ENCODE measurements around the gene ATG13.
"Not testable (repeated sequence)": the region's sequence is repeated elsewhere in the genome, so short reads cannot be mapped to it uniquely, and the experiment has no call there.

Gene ATG13

GRCh38 chr11:46617134-46617971 is at the start of gene ATG13, which contains the start of gene HARBI1:
ATG13 (plus strand) TSS chr11:46617553; CDS start chr11:46644292, 26,739 bp downstream.
HARBI1 (minus strand) TSS chr11:46617227; CDS start chr11:46616237, 990 bp downstream.
- Mint-ChIP-seq H3K27me3 (no peaks in the 10 kb centered on the region), H3K9me3 (no peaks in the 10 kb centered on the region), H3K4me1 (peaks cover 24% of the 10 kb centered on the region), H3K4me3 (peak within 1 kb of the TSS; percentile 100), H3K27ac (peak within 1 kb of the TSS; percentile 100), H3K36me3 (peaks cover 10% of the 10 kb centered on the region)
- ATAC-seq (ENCODE audit: low read depth) (peak; percentile 91), DNase-seq (ENCODE audit: low spot score in 2 of 2) (peak; percentile 91 to 94)

GRCh38 chr11:46570790-46571398 is 46.5 kb upstream of the ATG13 start:
- no peak overlapping the region for H3K4me3 Mint-ChIP-seq
- ATAC-seq (ENCODE audit: low read depth) (no peak), DNase-seq (ENCODE audit: low spot score in 2 of 2) (no peak)
- H3K27ac Mint-ChIP-seq, result no peak overlapping the region
- no peaks in the 10 kb centered on the region for H3K9me3 Mint-ChIP-seq
- H3K27me3 Mint-ChIP-seq, result no peaks in the 10 kb centered on the region
- H3K4me1 Mint-ChIP-seq, result peaks cover 8% of the 10 kb centered on the region
- H3K36me3 Mint-ChIP-seq, result peaks cover 5% of the 10 kb centered on the region

- ATAC-seq (ENCODE audit: low read depth) (peak; percentile 29), DNase-seq (ENCODE audit: low spot score in 2 of 2) (no peak)
- H3K9me3 Mint-ChIP-seq, result peaks cover 3% of the 10 kb centered on the region
- peaks cover 16% of the 10 kb centered on the region for H3K4me1 Mint-ChIP-seq
- H3K27me3 Mint-ChIP-seq, result no peaks in the 10 kb centered on the region
- H3K27ac Mint-ChIP-seq, result no peak overlapping the region
- H3K36me3 Mint-ChIP-seq, result peaks cover 13% of the 10 kb centered on the region
- no peak overlapping the region for H3K4me3 Mint-ChIP-seq
Observed at GRCh38 chr11:46574656-46575055, 42.7 kb upstream of the ATG13 start.

DNA sequence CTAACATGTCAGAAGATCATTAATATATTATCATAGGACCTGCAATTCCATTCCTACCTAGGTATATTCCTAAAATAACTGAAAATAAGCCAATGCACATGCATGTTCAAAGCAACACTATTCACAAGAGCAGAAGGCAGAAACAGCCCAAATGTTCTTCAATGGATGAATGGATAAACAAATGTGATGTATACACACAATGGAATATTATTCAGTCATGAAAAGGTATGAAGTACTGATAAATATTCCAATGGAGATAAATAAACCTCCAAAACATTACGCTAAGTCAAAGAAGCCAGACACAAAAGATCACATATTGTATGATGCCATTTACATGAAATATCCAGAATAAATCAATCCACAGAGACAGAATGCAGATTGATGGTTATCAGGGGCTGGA is 40.3 kb upstream of the ATG13 start:
- Mint-ChIP-seq H3K27me3 (no peaks in the 10 kb centered on the region), H3K4me1 (peaks cover 28% of the 10 kb centered on the region), H3K27ac (no peak overlapping the region), H3K9me3 (peaks cover 3% of the 10 kb centered on the region), H3K36me3 (peaks cover 18% of the 10 kb centered on the region), H3K4me3 (no peak overlapping the region)
- DNase-seq (ENCODE audit: low spot score in 2 of 2) (no peak), ATAC-seq (ENCODE audit: low read depth) (no peak)

- no peak overlapping the region for H3K4me3 Mint-ChIP-seq
- H3K27me3 Mint-ChIP-seq, result no peaks in the 10 kb centered on the region
- DNase-seq (ENCODE audit: low spot score in 2 of 2), result no peak
- ATAC-seq (ENCODE audit: low read depth), result no peak
- H3K27ac Mint-ChIP-seq, result no peak overlapping the region
- H3K4me1 Mint-ChIP-seq, result peaks cover 16% of the 10 kb centered on the region
- no peaks in the 10 kb centered on the region for H3K9me3 Mint-ChIP-seq
- H3K36me3 Mint-ChIP-seq, result peaks cover 15% of the 10 kb centered on the region
Observed at GRCh38 chr11:46582588-46582987, 34.8 kb upstream of the ATG13 start.

GRCh38 chr11:46583513-46583912 is 33.8 kb upstream of the ATG13 start:
- not testable (repeated sequence) for H3K27ac Mint-ChIP-seq; H3K27me3 Mint-ChIP-seq; H3K9me3 Mint-ChIP-seq; ATAC-seq (ENCODE audit: low read depth); H3K4me3 Mint-ChIP-seq; DNase-seq (ENCODE audit: low spot score in 2 of 2)
- H3K4me1 Mint-ChIP-seq, result peaks cover 19% of the 10 kb centered on the region
- peaks cover 13% of the 10 kb centered on the region for H3K36me3 Mint-ChIP-seq

GRCh38 chr11:46588131-46588530 is 29.2 kb upstream of the ATG13 start:
- no peaks in the 10 kb centered on the region for H3K9me3 Mint-ChIP-seq
- H3K4me1 Mint-ChIP-seq, result peaks cover 16% of the 10 kb centered on the region
- ATAC-seq (ENCODE audit: low read depth) (no peak), DNase-seq (ENCODE audit: low spot score in 2 of 2) (no peak)
- H3K27ac Mint-ChIP-seq, result no peak overlapping the region
- H3K27me3 Mint-ChIP-seq, result no peaks in the 10 kb centered on the region
- no peak overlapping the region for H3K4me3 Mint-ChIP-seq
- H3K36me3 Mint-ChIP-seq, result peaks cover 2% of the 10 kb centered on the region

GRCh38 chr11:46588915-46589314 is 28.4 kb upstream of the ATG13 start:
- Mint-ChIP-seq H3K27me3 (no peaks in the 10 kb centered on the region), H3K9me3 (no peaks in the 10 kb centered on the region), H3K36me3 (peaks cover 2% of the 10 kb centered on the region), H3K27ac (no peak overlapping the region), H3K4me3 (no peak overlapping the region), H3K4me1 (peaks cover 17% of the 10 kb centered on the region)
- no peak for ATAC-seq (ENCODE audit: low read depth)
- DNase-seq (ENCODE audit: low spot score in 2 of 2), result no peak

GRCh38 chr11:46590740-46591605 is 26.4 kb upstream of the ATG13 start:
- Mint-ChIP-seq H3K4me3 (no peak overlapping the region), H3K9me3 (no peaks in the 10 kb centered on the region), H3K4me1 (peaks cover 17% of the 10 kb centered on the region), H3K36me3 (peaks cover 2% of the 10 kb centered on the region), H3K27me3 (no peaks in the 10 kb centered on the region), H3K27ac (no peak overlapping the region)
- DNase-seq (ENCODE audit: low spot score in 2 of 2) (no peak), ATAC-seq (ENCODE audit: low read depth) (no peak)

- no peaks in the 10 kb centered on the region for H3K27me3 Mint-ChIP-seq
- no peaks in the 10 kb centered on the region for H3K36me3 Mint-ChIP-seq
- peak; percentile 75 to 87 for DNase-seq (ENCODE audit: low spot score in 2 of 2)
- peak within 1 kb of the TSS; percentile 89 for H3K27ac Mint-ChIP-seq
- peak; percentile 89 for ATAC-seq (ENCODE audit: low read depth)
- peaks cover 13% of the 10 kb centered on the region for H3K4me1 Mint-ChIP-seq
- H3K4me3 Mint-ChIP-seq, result peak within 1 kb of the TSS; percentile 96
- H3K9me3 Mint-ChIP-seq, result no peaks in the 10 kb centered on the region
Observed at GRCh38 chr11:46593550-46594373, 23.6 kb upstream of the ATG13 start, which contains the start of gene AMBRA1. AMBRA1 (minus strand) TSS chr11:46594023; CDS start chr11:46548380, 45,643 bp downstream.

DNA sequence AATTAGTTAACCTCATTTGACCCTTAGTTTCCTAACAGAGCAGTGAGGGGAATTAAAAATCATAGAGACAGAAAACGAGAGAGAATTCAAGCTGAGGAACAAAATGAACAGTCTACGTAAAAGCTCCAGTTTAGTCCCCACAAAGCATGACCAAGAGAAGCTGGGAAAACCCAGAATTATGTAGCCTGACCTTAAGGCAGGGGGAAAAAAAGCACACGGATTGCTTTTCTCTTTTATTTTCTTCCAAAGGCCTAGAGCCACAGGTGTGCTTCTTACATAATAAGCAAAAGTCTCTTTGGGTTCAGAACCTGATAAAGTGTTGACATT is 23.0 kb upstream of the ATG13 start:
- no peaks in the 10 kb centered on the region for H3K9me3 Mint-ChIP-seq
- H3K36me3 Mint-ChIP-seq, result no peaks in the 10 kb centered on the region
- DNase-seq (ENCODE audit: low spot score in 2 of 2), result no peak
- H3K27me3 Mint-ChIP-seq, result no peaks in the 10 kb centered on the region
- peak overlapping the region; percentile 96 for H3K4me3 Mint-ChIP-seq
- no peak for ATAC-seq (ENCODE audit: low read depth)
- peaks cover 13% of the 10 kb centered on the region for H3K4me1 Mint-ChIP-seq
- H3K27ac Mint-ChIP-seq, result peak overlapping the region; percentile 89

- H3K27me3 Mint-ChIP-seq, result no peaks in the 10 kb centered on the region
- no peak overlapping the region for H3K27ac Mint-ChIP-seq
- H3K4me3 Mint-ChIP-seq, result peak overlapping the region; percentile 96
- no peak for DNase-seq (ENCODE audit: low spot score in 2 of 2)
- no peaks in the 10 kb centered on the region for H3K9me3 Mint-ChIP-seq
- ATAC-seq (ENCODE audit: low read depth), result no peak
- peaks cover 13% of the 10 kb centered on the region for H3K4me1 Mint-ChIP-seq
- no peaks in the 10 kb centered on the region for H3K36me3 Mint-ChIP-seq
Observed at GRCh38 chr11:46594785-46595184, 22.6 kb upstream of the ATG13 start.

DNA sequence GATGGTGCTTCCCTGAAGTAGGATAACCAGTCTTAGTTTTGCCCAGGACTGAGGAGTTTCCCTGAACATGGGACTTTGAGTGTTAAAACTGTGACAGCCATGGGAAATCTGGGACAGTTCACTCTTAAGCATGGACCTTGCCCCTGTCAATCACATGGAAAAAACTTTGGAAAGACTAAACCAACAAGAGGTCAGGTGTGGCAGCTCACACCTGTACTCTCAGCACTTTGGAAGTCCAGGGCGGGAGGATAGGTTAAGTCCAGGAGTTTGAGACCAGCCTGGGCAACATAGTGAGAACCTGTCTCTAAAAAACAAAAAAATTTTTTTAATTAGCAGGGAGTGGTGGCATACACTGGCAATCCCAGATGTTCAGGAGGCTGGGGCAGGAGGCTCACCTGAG is 20.2 kb upstream of the ATG13 start:
- no peak overlapping the region for H3K27ac Mint-ChIP-seq

More for the DNA sequence above, 20.2 kb upstream of the ATG13 start:
- no peaks in the 10 kb centered on the region for H3K36me3 Mint-ChIP-seq
- H3K4me1 Mint-ChIP-seq, result peaks cover 6% of the 10 kb centered on the region
- no peak overlapping the region for H3K4me3 Mint-ChIP-seq
- H3K9me3 Mint-ChIP-seq, result no peaks in the 10 kb centered on the region
- H3K27me3 Mint-ChIP-seq, result no peaks in the 10 kb centered on the region
- no peak for ATAC-seq (ENCODE audit: low read depth)
- DNase-seq (ENCODE audit: low spot score in 2 of 2), result no peak
